IMR-90 (cell line): ENCODE data around the gene NLRP3.

Experiments used
- BHLHE40 ChIP-seq: fragments of 150-350 bp; IDR thresholded peaks from 2 replicates; pipeline ENCODE4 v1.6.1; 2016; ENCODE audit warnings: mild to moderate bottlenecking, low read depth, low read length
- CEBPB ChIP-seq: IDR thresholded peaks from 2 replicates; pipeline ENCODE4 v1.6.1; 2012; ENCODE audit warnings: low read depth, low read length, improper control_type of control experiment
- MAFK ChIP-seq: IDR thresholded peaks from 2 replicates; pipeline ENCODE4 v1.6.1; 2012; ENCODE audit warnings: low read depth, low read length, improper control_type of control experiment
- MAZ ChIP-seq: IDR thresholded peaks from 2 replicates; pipeline ENCODE4 v1.6.1; 2012; ENCODE audit warnings: low read depth, mild to moderate bottlenecking, low read length, improper control_type of control experiment, moderate library complexity, borderline replicate concordance
- MXI1 ChIP-seq: IDR thresholded peaks from 2 replicates; pipeline ENCODE4 v1.6.1; 2012; ENCODE audit warnings: low read depth, mild to moderate bottlenecking, low read length, moderate library complexity, borderline replicate concordance
- NFE2L2 ChIP-seq: fragments of 150-350 bp; IDR thresholded peaks from 2 replicates; pipeline ENCODE4 v1.6.1; 2016; ENCODE audit warnings: low read depth, mild to moderate bottlenecking, low read length
- POLR2A ChIP-seq: IDR thresholded peaks from 2 replicates; pipeline ENCODE4 v1.6.1; 2012; ENCODE audit warnings: mild to moderate bottlenecking, low read depth, low read length
- RCOR1 ChIP-seq: IDR thresholded peaks from 2 replicates; pipeline ENCODE4 v1.6.1; 2012; ENCODE audit warnings: mild to moderate bottlenecking, low read length, improper control_type of control experiment; ENCODE audit not compliant: insufficient replicate concordance
- RFX5 ChIP-seq: IDR thresholded peaks from 2 replicates; pipeline ENCODE4 v1.8.0; 2012; ENCODE audit warnings: low read depth, mild to moderate bottlenecking, low read length, moderate library complexity
- SMC3 ChIP-seq: fragments of 150-350 bp; IDR thresholded peaks from 2 replicates; pipeline ENCODE4 v1.6.1; 2016; ENCODE audit warnings: low read depth, mild to moderate bottlenecking, antibody characterized with exemption, low read length, moderate library complexity
- TF ChIP-seq, protein P1 (sequence below): conservative IDR thresholded peaks from 2 replicates; pipeline ENCODE4 v1.5.1; 2012; ENCODE audit warnings: mild to moderate bottlenecking, low read depth, low read length, improper control_type of control experiment
- TF ChIP-seq, protein P2 (sequence below): fragments of 150-350 bp; IDR thresholded peaks from 2 replicates; pipeline ENCODE4 v1.6.1; 2017; ENCODE audit warnings: mild to moderate bottlenecking, antibody characterized with exemption, low read length, low read depth
- TF ChIP-seq, protein P3 (sequence below): fragments of 150-350 bp; IDR thresholded peaks from 2 replicates; pipeline ENCODE4 v1.6.1; 2016; ENCODE audit warnings: low read depth, mild to moderate bottlenecking, low read length, moderate library complexity, borderline replicate concordance

DNA sequence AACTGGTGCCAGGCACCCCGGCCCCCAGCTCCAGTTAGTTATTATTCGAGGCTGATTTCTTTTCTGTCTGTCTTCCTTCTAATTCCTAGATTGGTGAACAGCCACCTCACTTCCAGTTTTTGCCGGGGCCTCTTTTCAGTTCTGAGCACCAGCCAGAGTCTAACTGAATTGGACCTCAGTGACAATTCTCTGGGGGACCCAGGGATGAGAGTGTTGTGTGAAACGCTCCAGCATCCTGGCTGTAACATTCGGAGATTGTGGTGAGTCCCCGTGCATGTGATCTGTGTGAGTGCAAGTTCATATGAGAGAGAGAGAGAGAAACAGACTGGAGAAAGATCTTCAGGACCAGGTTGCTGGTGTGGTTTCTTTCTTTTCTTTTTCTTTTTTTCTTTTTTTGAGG is 13.5 kb downstream of the NLRP3 start:
- TF ChIP-seq MAFK = no peak
- TF ChIP-seq, protein P1, sequence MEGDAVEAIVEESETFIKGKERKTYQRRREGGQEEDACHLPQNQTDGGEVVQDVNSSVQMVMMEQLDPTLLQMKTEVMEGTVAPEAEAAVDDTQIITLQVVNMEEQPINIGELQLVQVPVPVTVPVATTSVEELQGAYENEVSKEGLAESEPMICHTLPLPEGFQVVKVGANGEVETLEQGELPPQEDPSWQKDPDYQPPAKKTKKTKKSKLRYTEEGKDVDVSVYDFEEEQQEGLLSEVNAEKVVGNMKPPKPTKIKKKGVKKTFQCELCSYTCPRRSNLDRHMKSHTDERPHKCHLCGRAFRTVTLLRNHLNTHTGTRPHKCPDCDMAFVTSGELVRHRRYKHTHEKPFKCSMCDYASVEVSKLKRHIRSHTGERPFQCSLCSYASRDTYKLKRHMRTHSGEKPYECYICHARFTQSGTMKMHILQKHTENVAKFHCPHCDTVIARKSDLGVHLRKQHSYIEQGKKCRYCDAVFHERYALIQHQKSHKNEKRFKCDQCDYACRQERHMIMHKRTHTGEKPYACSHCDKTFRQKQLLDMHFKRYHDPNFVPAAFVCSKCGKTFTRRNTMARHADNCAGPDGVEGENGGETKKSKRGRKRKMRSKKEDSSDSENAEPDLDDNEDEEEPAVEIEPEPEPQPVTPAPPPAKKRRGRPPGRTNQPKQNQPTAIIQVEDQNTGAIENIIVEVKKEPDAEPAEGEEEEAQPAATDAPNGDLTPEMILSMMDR = no peak
- no peak for TF ChIP-seq POLR2A
- TF ChIP-seq RCOR1 = no peak
- TF ChIP-seq MXI1 = no peak
- TF ChIP-seq, protein P2, sequence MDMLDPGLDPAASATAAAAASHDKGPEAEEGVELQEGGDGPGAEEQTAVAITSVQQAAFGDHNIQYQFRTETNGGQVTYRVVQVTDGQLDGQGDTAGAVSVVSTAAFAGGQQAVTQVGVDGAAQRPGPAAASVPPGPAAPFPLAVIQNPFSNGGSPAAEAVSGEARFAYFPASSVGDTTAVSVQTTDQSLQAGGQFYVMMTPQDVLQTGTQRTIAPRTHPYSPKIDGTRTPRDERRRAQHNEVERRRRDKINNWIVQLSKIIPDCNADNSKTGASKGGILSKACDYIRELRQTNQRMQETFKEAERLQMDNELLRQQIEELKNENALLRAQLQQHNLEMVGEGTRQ = no peak
- TF ChIP-seq CEBPB = no peak
- TF ChIP-seq RFX5 = no peak
- TF ChIP-seq, protein P3, sequence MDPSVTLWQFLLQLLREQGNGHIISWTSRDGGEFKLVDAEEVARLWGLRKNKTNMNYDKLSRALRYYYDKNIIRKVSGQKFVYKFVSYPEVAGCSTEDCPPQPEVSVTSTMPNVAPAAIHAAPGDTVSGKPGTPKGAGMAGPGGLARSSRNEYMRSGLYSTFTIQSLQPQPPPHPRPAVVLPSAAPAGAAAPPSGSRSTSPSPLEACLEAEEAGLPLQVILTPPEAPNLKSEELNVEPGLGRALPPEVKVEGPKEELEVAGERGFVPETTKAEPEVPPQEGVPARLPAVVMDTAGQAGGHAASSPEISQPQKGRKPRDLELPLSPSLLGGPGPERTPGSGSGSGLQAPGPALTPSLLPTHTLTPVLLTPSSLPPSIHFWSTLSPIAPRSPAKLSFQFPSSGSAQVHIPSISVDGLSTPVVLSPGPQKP = no peak
- TF ChIP-seq BHLHE40 = no peak
- TF ChIP-seq SMC3 = no peak
- TF ChIP-seq NFE2L2 = no peak
- no peak for TF ChIP-seq MAZ
